Measurements from ENCODE around the gene JMJD1C.
"Not testable (repeated sequence)": the region's sequence is repeated elsewhere in the genome, so short reads cannot be mapped to it uniquely, and the experiment has no call there.

- not testable (repeated sequence) for TF ChIP-seq POLR2A, CTCF (IDR thresholded peaks at IDR 0.05)
These were observed 126.1 kb downstream of the JMJD1C start for GRCh38 chr10:63339640-63340039.
